ENCODE results near the gene LRMDA.

Gene LRMDA

DNA sequence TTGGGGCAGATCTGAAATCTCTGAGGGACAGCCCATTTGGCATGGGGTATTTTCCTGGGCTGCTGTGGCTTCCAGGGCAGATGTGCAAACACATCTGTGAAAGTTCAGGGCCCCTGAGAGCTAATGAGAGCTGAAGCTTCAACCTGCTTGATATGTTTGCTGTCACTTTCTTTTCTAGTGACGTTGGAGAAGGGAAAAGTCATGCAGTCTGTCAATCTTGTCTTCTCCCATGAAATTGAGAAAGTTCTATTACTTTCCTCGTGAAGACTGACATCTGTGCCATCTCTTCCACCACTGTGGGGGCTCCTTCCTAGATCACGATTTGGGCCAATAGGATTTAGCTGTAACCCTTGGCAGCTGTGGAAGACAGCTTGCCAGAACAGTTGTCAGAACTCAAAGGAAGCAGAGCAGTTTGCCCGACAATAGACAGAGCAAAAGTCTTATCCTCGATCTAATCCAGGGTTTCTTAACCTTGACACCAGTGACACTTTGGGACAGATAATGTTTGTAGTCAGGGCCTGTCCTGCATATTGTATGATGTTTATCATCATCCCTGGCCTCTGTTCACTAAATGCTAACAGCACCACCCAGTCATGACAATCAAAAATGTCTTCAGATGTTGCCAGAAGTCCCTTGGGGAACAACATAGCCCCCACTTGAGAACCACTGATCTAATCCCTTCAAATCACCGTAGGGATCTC is 586.5 kb downstream of the LRMDA start:
- TF ChIP-seq EZH2phosphoT487 (conservative IDR thresholded peaks at IDR 0.05; ENCODE audit: low read length): no peak
- TF ChIP-seq, protein P1, sequence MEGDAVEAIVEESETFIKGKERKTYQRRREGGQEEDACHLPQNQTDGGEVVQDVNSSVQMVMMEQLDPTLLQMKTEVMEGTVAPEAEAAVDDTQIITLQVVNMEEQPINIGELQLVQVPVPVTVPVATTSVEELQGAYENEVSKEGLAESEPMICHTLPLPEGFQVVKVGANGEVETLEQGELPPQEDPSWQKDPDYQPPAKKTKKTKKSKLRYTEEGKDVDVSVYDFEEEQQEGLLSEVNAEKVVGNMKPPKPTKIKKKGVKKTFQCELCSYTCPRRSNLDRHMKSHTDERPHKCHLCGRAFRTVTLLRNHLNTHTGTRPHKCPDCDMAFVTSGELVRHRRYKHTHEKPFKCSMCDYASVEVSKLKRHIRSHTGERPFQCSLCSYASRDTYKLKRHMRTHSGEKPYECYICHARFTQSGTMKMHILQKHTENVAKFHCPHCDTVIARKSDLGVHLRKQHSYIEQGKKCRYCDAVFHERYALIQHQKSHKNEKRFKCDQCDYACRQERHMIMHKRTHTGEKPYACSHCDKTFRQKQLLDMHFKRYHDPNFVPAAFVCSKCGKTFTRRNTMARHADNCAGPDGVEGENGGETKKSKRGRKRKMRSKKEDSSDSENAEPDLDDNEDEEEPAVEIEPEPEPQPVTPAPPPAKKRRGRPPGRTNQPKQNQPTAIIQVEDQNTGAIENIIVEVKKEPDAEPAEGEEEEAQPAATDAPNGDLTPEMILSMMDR (IDR thresholded peaks at IDR 0.05; ENCODE audit: insufficient read depth, low read length, poor library complexity, severe bottlenecking): no peak
- H4K20me1 ChIP-seq (ENCODE audit: low read depth, low read length): no peaks in the 10 kb centered on the region
- H3K36me3 ChIP-seq (ENCODE audit: low read length): no peaks in the 10 kb centered on the region
- no peak overlapping the region for H3K4me2 ChIP-seq (ENCODE audit: low read depth, low read length, poor library complexity, severe bottlenecking)
- H3K4me3 ChIP-seq (ENCODE audit: insufficient read depth, low read length, poor library complexity, severe bottlenecking): no peak overlapping the region
- no peaks in the 10 kb centered on the region for H3F3A ChIP-seq (ENCODE audit: insufficient read depth)
- no peak overlapping the region for H3K9ac ChIP-seq (ENCODE audit: low read length)
- H3K9me3 ChIP-seq (ENCODE audit: insufficient read depth, low read length): no peaks in the 10 kb centered on the region
- H3K27ac ChIP-seq (ENCODE audit: low read depth, low read length): no peak overlapping the region
- no peaks in the 10 kb centered on the region; the same call in 1 of the 2 replicates for H3K9me2 ChIP-seq (replicated peaks; ENCODE audit: insufficient read depth, low read length)
- no peaks in the 10 kb centered on the region for H3K27me3 ChIP-seq (ENCODE audit: low read length)
- H2AFZ ChIP-seq (ENCODE audit: low read depth, low read length, severe bottlenecking): no peak overlapping the region
- H3K79me2 ChIP-seq (ENCODE audit: insufficient read depth, low read length): no peaks in the 10 kb centered on the region

DNA sequence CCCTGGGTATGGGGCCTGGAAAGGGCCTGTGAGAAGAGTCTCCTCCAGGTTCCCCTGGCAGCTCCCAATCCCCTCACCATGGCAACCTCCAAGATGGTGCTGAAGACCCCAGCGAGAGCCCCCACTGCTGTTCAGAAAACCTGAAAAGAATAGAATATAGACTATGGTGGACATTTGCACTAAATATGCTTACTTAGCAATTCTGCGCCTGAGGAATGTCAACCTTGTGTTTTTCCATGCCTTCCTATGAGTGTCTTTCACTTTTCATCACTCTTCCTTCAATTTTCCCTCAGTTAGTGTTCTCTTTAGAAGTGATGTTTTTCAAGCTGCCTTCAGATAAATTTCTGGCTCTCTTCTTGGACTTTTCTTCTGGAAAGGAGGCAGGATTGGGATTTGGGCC is 589.2 kb downstream of the LRMDA start:
- Histone ChIP-seq H3K9me3 (ENCODE audit: insufficient read depth, low read length) (no peaks in the 10 kb centered on the region), H3K9me2 (replicated peaks; ENCODE audit: insufficient read depth, low read length) (no peaks in the 10 kb centered on the region; the same call in 1 of the 2 replicates), H3K27ac (ENCODE audit: low read depth, low read length) (no peak overlapping the region), H3K36me3 (ENCODE audit: low read length) (no peaks in the 10 kb centered on the region), H4K20me1 (ENCODE audit: low read depth, low read length) (no peaks in the 10 kb centered on the region), H3K9ac (ENCODE audit: low read length) (no peak overlapping the region), H3K79me2 (ENCODE audit: insufficient read depth, low read length) (no peaks in the 10 kb centered on the region), H3K4me3 (ENCODE audit: insufficient read depth, low read length, poor library complexity, severe bottlenecking) (no peak overlapping the region), H3F3A (ENCODE audit: insufficient read depth) (no peaks in the 10 kb centered on the region), H2AFZ (ENCODE audit: low read depth, low read length, severe bottlenecking) (no peak overlapping the region), H3K4me2 (ENCODE audit: low read depth, low read length, poor library complexity, severe bottlenecking) (no peak overlapping the region), H3K27me3 (ENCODE audit: low read length) (no peaks in the 10 kb centered on the region)
- TF ChIP-seq, protein P1 (IDR thresholded peaks at IDR 0.05; ENCODE audit: insufficient read depth, low read length, poor library complexity, severe bottlenecking): no peak
- no peak for TF ChIP-seq EZH2phosphoT487 (conservative IDR thresholded peaks at IDR 0.05; ENCODE audit: low read length)

DNA sequence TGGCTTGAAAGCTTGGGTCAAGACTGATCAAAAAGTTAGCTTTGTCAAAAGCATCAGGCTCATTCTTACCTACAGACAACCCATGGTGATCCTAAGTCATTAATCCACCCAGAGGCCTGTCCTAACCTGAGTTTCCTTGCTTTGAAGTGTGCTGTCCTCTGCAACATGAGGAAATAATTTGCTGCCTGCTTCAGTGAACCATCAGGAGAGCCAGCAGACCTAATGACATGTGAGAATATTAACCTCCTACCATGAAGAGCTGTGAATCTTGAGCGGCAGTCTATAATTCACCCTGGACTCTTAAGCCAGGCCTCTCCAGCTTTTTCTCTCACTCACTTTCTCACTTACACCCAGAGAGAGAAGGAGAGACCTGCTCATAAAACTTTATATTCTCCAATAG is 590.0 kb downstream of the LRMDA start:
- Histone ChIP-seq H2AFZ (ENCODE audit: low read depth, low read length, severe bottlenecking) (no peak overlapping the region), H4K20me1 (ENCODE audit: low read depth, low read length) (no peaks in the 10 kb centered on the region), H3K9me3 (ENCODE audit: insufficient read depth, low read length) (no peaks in the 10 kb centered on the region), H3F3A (ENCODE audit: insufficient read depth) (no peaks in the 10 kb centered on the region), H3K9ac (ENCODE audit: low read length) (no peak overlapping the region), H3K27me3 (ENCODE audit: low read length) (no peaks in the 10 kb centered on the region), H3K9me2 (replicated peaks; ENCODE audit: insufficient read depth, low read length) (no peaks in the 10 kb centered on the region; the same call in 1 of the 2 replicates), H3K4me2 (ENCODE audit: low read depth, low read length, poor library complexity, severe bottlenecking) (no peak overlapping the region), H3K36me3 (ENCODE audit: low read length) (no peaks in the 10 kb centered on the region), H3K4me3 (ENCODE audit: insufficient read depth, low read length, poor library complexity, severe bottlenecking) (no peak overlapping the region), H3K27ac (ENCODE audit: low read depth, low read length) (no peak overlapping the region), H3K79me2 (ENCODE audit: insufficient read depth, low read length) (no peaks in the 10 kb centered on the region)
- TF ChIP-seq, protein P1 (IDR thresholded peaks at IDR 0.05; ENCODE audit: insufficient read depth, low read length, poor library complexity, severe bottlenecking): no peak

Measured in SU-DHL-6 (cell line).